NAMALWA (cell line): ENCODE measurements around the gene FFAR1.

Experiments used
- DNase-seq: peaks from one replicate; pipeline ENCODE4 v3.0.0-alpha.2; 2015; ENCODE audit warnings: low spot score

The FFAR1 gene, protein sequence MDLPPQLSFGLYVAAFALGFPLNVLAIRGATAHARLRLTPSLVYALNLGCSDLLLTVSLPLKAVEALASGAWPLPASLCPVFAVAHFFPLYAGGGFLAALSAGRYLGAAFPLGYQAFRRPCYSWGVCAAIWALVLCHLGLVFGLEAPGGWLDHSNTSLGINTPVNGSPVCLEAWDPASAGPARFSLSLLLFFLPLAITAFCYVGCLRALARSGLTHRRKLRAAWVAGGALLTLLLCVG (N-terminal part only)

DNA sequence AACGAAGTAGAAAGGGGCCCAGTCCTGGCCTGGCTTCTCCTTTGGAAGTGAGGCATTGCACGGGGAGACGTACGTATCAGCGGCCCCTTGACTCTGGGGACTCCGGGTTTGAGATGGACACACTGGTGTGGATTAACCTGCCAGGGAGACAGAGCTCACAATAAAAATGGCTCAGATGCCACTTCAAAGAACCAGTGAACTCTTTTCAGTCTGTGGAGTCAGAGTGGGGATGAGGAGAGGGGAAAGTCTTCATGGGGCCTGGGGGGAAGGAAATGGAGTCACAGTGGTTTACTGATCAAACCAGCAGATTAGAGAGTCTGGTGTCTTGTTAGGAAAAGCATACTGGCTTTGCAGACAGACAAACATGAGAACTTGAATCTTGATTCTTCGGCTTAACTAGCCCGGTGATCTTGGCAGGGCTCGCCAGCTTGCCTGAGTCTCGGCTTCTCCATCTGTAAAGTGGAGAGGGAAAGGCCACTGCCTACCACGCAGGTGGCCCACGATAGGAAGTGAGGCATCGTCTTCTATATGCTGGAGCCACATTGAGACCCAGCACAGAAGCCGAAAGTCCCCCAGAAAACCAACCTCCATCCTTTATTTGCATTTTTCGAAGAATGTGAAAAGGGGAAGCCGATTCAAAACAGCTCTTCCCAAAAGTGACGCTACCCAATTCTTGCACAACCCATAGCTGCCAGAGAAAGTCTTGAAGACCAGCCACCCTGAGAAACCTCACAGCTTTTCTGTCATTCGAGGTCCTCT is at the start of gene FFAR1:
TSS of gene FFAR1 (plus strand) at position 732 of the 759 bp plus-strand sequence. CDS start 3,650 bp downstream, outside the sequence.
- peak; percentile 86 for DNase-seq

DNA sequence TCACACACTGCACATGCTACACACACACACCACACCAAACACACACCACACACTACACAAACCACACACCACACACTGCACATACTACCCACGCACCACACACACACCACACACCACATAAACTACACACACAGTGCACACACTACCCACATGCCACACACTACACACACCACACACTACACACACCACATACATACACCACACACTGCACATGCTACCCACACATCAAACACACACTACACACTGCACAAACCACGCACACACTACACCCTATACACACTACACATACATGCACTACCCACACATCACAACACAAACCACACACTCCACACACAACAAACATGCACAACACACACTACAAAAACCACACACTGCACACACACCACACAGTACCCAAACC is 49.8 kb upstream of the FFAR1 start:
- no peak for DNase-seq

- DNase-seq: no peak
Measured at GRCh38 chr19:35298561-35298972, 49.1 kb upstream of the FFAR1 start.

DNA sequence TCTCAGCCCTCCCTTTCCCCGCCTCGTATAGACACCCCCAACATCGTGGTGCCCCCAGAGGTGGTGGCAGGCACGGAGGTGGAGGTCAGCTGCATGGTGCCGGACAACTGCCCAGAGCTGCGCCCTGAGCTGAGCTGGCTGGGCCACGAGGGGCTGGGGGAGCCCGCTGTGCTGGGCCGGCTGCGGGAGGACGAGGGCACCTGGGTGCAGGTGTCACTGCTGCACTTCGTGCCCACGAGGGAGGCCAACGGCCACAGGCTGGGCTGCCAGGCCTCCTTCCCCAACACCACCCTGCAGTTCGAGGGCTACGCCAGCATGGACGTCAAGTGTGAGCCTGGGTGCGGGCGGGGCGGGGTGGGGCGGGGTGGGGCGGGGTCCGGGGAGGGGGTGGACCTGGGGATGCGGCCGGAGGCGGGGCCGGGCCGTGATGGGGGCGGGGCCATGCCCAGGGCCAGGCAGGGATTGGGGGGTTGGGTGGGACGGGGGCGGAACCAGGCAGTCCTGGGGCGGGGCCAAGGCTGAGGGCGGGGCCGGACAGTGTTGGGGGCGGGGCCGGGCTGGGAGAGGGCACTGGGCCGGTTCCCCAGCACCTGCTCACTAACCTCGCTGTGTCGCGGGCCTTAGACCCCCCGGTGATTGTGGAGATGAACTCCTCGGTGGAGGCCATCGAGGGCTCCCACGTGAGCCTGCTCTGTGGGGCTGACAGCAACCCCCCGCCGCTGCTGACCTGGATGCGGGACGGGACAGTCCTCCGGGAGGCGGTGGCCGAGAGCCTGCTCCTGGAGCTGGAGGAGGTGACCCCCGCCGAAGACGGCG is 48.0 kb upstream of the FFAR1 start:
- peak; percentile 63 for DNase-seq

- DNase-seq: no peak
Measured at GRCh38 chr19:35300339-35300649, 47.4 kb upstream of the FFAR1 start.

DNA sequence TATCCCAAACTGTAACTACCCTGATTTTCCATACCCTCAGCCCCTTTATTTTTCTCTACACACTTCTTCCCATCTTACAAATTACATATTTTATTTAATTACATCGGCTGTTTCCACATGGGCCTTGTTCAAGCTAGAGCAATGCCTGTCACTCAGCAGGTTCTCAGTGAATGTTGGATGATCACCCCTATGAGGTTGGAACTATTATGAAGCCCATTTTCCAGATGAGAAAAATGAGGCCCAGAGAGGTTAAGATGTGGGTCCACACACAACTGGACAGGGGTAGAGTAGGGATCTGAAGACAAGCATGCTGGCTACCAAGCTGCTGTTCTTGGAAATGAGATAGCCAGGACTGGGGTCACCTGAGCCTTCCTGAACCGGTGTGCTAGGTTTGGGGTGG is 45.7 kb upstream of the FFAR1 start:
- DNase-seq: no peak

DNA sequence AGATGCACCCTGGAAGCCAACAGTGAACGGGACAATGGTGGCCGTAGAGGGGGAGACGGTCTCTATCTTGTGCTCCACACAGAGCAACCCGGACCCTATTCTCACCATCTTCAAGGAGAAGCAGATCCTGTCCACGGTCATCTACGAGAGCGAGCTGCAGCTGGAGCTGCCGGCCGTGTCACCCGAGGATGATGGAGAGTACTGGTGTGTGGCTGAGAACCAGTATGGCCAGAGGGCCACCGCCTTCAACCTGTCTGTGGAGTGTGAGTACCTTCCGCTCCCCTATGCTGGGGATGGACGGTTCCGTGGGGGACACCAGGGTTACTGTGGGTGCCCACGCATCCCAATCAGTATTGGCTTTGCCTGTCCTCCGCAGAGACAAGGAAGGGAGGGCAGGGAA is 45.3 kb upstream of the FFAR1 start:
- DNase-seq: no peak

GRCh38 chr19:35303357-35303915 is 44.3 kb upstream of the FFAR1 start:
- DNase-seq: no peak

GRCh38 chr19:35304036-35304435 is 43.7 kb upstream of the FFAR1 start:
- DNase-seq: no peak

GRCh38 chr19:35305181-35305580 is 42.5 kb upstream of the FFAR1 start:
- no peak for DNase-seq

- DNase-seq: peak; percentile 47
Measured at GRCh38 chr19:35306473-35307246, 41.0 kb upstream of the FFAR1 start.

GRCh38 chr19:35307931-35308330 is 39.8 kb upstream of the FFAR1 start:
- DNase-seq: no peak

- DNase-seq: no peak
Measured at GRCh38 chr19:35308910-35309309, 38.8 kb upstream of the FFAR1 start.

DNA sequence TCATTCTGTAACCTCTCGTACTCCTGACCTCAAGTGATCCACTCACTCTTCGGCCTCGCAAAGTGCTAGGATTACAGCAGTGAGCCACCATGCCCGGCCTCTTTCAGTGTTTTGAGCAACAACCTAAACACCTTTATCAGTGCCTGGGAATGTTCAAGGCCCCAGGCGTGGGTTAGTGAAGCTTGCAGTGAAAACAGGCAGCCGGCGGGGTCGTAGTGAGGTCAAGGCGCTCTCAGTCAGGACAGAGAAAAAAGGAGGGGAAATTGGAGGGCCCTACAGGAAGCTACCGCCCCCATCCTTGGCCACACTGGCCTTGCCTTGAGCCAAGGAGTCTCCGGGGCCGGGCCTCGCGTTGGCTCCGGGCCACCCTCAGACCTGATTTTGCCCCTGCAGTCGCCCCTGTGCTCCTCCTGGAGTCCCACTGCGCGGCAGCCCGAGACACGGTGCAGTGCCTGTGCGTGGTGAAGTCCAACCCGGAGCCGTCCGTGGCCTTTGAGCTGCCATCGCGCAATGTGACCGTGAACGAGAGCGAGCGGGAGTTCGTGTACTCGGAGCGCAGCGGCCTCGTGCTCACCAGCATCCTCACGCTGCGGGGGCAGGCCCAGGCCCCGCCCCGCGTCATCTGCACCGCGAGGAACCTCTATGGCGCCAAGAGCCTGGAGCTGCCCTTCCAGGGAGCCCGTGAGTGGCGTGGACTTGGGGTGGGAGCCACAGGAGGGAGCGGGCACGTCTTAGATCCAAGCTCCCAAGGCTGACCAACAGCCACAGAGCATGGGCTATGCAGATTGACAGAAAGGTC is 38.0 kb upstream of the FFAR1 start:
- DNase-seq: no peak

GRCh38 chr19:35310331-35310730 is 37.4 kb upstream of the FFAR1 start:
- DNase-seq: no peak

DNA sequence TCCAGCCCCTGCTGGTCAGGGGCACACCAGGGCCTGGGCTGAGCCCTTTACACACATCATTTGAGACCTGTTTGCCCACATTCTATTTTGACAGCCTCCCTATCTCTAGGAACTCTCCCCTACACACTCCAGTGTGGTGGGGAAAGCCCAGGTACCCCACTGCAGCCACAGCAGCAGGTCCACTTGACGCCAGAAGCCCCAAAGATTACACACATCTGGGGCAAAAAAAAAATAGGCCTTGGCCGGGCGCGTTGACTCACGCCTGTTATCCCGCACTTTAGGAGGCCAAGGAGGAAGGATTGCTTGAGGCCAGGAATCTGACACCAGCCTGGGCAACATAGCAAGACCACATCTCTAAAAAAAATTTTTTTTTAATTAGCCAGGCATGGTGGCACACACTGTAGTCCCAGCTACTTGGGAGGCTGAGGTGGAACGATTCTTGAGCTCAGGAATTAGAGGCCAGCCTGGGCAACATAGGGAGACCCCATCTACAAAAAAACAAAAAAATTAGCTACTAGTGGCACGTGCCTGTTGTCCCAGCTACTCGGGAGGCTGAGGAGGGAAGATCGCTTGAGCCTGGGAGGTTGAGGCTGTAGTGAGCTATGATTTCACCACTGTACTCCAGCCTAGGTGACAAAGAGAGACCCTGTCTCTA is 36.8 kb upstream of the FFAR1 start:
- no peak for DNase-seq

DNA sequence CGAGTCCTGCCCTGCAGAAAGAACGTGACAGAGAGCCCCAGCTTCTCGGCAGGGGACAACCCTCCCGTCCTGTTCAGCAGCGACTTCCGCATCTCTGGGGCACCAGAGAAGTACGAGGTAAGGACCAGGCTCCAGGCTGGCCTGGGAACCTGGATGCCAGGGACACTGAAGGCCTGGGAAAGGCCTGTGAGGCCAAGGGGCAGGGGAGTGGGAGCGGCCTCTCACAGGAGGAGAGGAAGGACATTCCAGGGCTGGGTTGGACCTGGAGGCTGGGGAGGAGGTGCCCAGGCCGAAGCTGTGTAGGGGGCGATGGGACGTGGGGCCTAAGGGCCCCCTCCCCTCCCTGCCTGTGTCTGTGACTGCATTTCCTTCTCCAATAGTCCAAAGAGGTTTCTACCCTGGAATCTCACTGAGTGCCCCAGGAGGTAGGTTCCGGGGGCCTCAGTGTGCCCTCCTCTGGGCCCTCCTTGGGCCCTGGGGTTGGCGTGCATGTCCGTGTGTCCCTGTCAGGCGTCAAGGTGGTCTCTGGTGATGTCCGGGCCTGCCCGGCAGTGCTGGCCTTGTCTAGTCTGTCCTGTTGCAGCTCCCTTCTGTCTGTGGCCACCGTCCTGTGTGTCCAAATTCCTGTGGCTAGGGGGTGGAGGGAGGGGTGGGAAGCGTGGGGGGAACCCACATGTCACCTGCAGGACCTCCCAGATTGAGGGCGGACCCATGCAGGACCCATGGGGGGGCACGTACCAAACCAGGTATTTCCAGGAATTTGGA is 35.6 kb upstream of the FFAR1 start:
- DNase-seq: no peak

- no peak for DNase-seq
Measured at GRCh38 chr19:35313587-35313986, 34.1 kb upstream of the FFAR1 start.

DNA sequence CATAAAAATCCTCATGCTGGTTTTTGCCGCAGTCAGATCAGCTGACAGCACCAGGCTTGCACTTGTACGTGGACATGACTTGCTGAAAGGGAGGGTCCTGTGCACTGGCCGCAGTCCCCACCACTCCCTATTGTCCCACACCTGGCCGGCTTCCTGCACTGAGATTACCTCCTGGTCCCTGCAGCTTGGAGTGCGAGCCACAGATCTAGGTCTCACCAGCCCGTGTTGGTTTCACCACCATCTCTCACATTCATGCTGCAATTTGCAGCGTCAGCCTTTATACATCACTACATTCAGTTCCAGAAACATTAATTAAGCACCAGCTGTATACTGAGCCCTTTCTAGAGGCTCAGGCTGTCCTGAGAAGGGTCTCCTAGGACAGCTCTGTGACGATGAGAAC is 33.7 kb upstream of the FFAR1 start:
- DNase-seq: no peak
